ENCODE measurements around the gene GTPBP1.

GTPBP1 gene

GRCh38 chr22:38727530-38728451 is 22.0 kb downstream of the GTPBP1 start:
- no peak overlapping the region for H3K27ac ChIP-seq
- no peak for TF ChIP-seq ZFX (IDR thresholded peaks at IDR 0.05)
- TF ChIP-seq CTCF (conservative IDR thresholded peaks at IDR 0.05): no peak

GRCh38 chr22:38728871-38729796 is 23.4 kb downstream of the GTPBP1 start:
- H3K27ac ChIP-seq: no peak overlapping the region
- TF ChIP-seq ZFX (IDR thresholded peaks at IDR 0.05) (no peak), CTCF (conservative IDR thresholded peaks at IDR 0.05) (no peak)

- TF ChIP-seq CTCF (conservative IDR thresholded peaks at IDR 0.05) (no peak), ZFX (IDR thresholded peaks at IDR 0.05) (no peak)
These were observed 24.2 kb downstream of the GTPBP1 start for GRCh38 chr22:38729946-38730345.

GRCh38 chr22:38730411-38730871 is 24.7 kb downstream of the GTPBP1 start:
- TF ChIP-seq ZFX (IDR thresholded peaks at IDR 0.05) (no peak), CTCF (conservative IDR thresholded peaks at IDR 0.05) (no peak)
- H3K27ac ChIP-seq: no peak overlapping the region

More at GRCh38 chr22:38729946-38730345, 24.2 kb downstream of the GTPBP1 start:
- H3K27ac ChIP-seq: no peak overlapping the region

GRCh38 chr22:38731703-38732161 is 26.0 kb downstream of the GTPBP1 start:
- H3K27ac ChIP-seq: peak overlapping the region; percentile 39; the same call in 1 of the 2 replicates
- TF ChIP-seq ZFX (IDR thresholded peaks at IDR 0.05): no peak
- no peak for TF ChIP-seq CTCF (conservative IDR thresholded peaks at IDR 0.05)

GRCh38 chr22:38732251-38732815 is 26.6 kb downstream of the GTPBP1 start:
- peak overlapping the region; percentile 39 for H3K27ac ChIP-seq
- TF ChIP-seq CTCF (conservative IDR thresholded peaks at IDR 0.05): no peak
- no peak for TF ChIP-seq ZFX (IDR thresholded peaks at IDR 0.05)
